Central memory CD4-positive, alpha-beta T cell (primary cell): ENCODE data around the gene ZNF532.

ENCODE experiments used
- DNase-seq: peaks from one replicate; pipeline ENCODE4 v3.0.0; 2022

ZNF532 gene

GRCh38 chr18:58870621-58871020 is 5.9 kb downstream of the ZNF532 start:
- DNase-seq: no peak

GRCh38 chr18:58871514-58872420 is 7.1 kb downstream of the ZNF532 start:
- DNase-seq: no peak

- DNase-seq: no peak
These were observed 14.0 kb downstream of the ZNF532 start for GRCh38 chr18:58878640-58879039.

- no peak for DNase-seq
These were observed 16.8 kb downstream of the ZNF532 start for GRCh38 chr18:58881477-58881876.

GRCh38 chr18:58882044-58882443 is 17.4 kb downstream of the ZNF532 start:
- DNase-seq: no peak

- no peak for DNase-seq
These were observed 18.0 kb downstream of the ZNF532 start for GRCh38 chr18:58882686-58883085.

GRCh38 chr18:58884680-58885079 is 20.0 kb downstream of the ZNF532 start:
- DNase-seq: no peak

- DNase-seq: no peak
These were observed 21.8 kb downstream of the ZNF532 start for GRCh38 chr18:58886431-58886830.

- no peak for DNase-seq
These were observed 22.4 kb downstream of the ZNF532 start for GRCh38 chr18:58886864-58887612.

- DNase-seq: no peak
These were observed 22.9 kb downstream of the ZNF532 start for GRCh38 chr18:58887613-58887963.

GRCh38 chr18:58891776-58892175 is 27.1 kb downstream of the ZNF532 start:
- no peak for DNase-seq

- DNase-seq: no peak
These were observed 27.8 kb downstream of the ZNF532 start for GRCh38 chr18:58892488-58892887.

GRCh38 chr18:58893388-58894099 is 28.9 kb downstream of the ZNF532 start:
- DNase-seq: no peak

- no peak for DNase-seq
These were observed 30.3 kb downstream of the ZNF532 start for GRCh38 chr18:58894930-58895329.

- no peak for DNase-seq
These were observed 30.7 kb downstream of the ZNF532 start for GRCh38 chr18:58895385-58895784.

GRCh38 chr18:58896268-58896667 is 31.6 kb downstream of the ZNF532 start:
- no peak for DNase-seq

GRCh38 chr18:58896734-58897508 is 32.2 kb downstream of the ZNF532 start:
- DNase-seq: no peak

GRCh38 chr18:58898010-58898799 is 33.5 kb downstream of the ZNF532 start:
- no peak for DNase-seq

GRCh38 chr18:58900015-58900649 is 35.5 kb downstream of the ZNF532 start:
- DNase-seq: no peak

GRCh38 chr18:58901143-58901542 is 36.5 kb downstream of the ZNF532 start:
- no peak for DNase-seq

GRCh38 chr18:58901783-58902182 is 37.1 kb downstream of the ZNF532 start:
- no peak for DNase-seq
